SK-N-SH treated with all-trans-retinoic acid at 6 μM for 48 hours (cell line): ENCODE measurements around the gene SFMBT2.

Source experiments
- ATAC-seq: fragments of 200-7000 bp; cut with Tn5 transposase; 3 replicates; pipeline ENCODE4 v1.9.1; 2020; ENCODE audit warnings: mild to moderate bottlenecking, moderate library complexity
- ARNTL ChIP-seq: fragments of 450-650 bp; formaldehyde crosslinking; IDR thresholded peaks from 2 replicates; pipeline ENCODE4 v1.5.0; 2020; ENCODE audit warnings: low read depth, mild to moderate bottlenecking, moderate library complexity, borderline replicate concordance
- BACH2 ChIP-seq: fragments of 250-450 bp; sonication (Bioruptor Pico); IDR thresholded peaks from 2 replicates; pipeline ENCODE4 v1.9.0; 2021; ENCODE audit warnings: mild to moderate bottlenecking, borderline replicate concordance
- CSDC2 ChIP-seq: fragments of 250-450 bp; sonication (Bioruptor Pico); IDR thresholded peaks from 2 replicates; pipeline ENCODE4 v1.5.0; 2020; ENCODE audit warnings: mild to moderate bottlenecking, moderate library complexity
- CSRNP3 ChIP-seq: fragments of 250-450 bp; sonication (Bioruptor Pico); IDR thresholded peaks from 2 replicates; pipeline ENCODE4 v1.5.1; 2021; ENCODE audit warnings: mild to moderate bottlenecking, moderate library complexity
- ESRRG ChIP-seq: fragments of 250-450 bp; sonication (Bioruptor Pico); IDR thresholded peaks from 2 replicates; pipeline ENCODE4 v1.6.1; 2021; ENCODE audit warnings: mild to moderate bottlenecking
- GLIS3 ChIP-seq: fragments of 250-450 bp; sonication (Bioruptor Pico); IDR thresholded peaks from 2 replicates; pipeline ENCODE4 v1.5.0; 2020; ENCODE audit warnings: mild to moderate bottlenecking, moderate library complexity
- ISL1 ChIP-seq: fragments of 250-450 bp; sonication (Bioruptor Pico); IDR thresholded peaks from 2 replicates; pipeline ENCODE4 v2.1.2; 2022; ENCODE audit warnings: mild to moderate bottlenecking, moderate library complexity
- PATZ1 ChIP-seq: fragments of 250-450 bp; sonication (Bioruptor Pico); IDR thresholded peaks from 2 replicates; pipeline ENCODE4 v1.8.0; 2020; ENCODE audit warnings: mild to moderate bottlenecking, moderate library complexity, borderline replicate concordance
- POU6F1 ChIP-seq: fragments of 250-450 bp; sonication (Bioruptor Pico); IDR thresholded peaks from 2 replicates; pipeline ENCODE4 v1.8.0; 2021; ENCODE audit warnings: low read depth, mild to moderate bottlenecking, moderate library complexity, borderline replicate concordance
- PPARA ChIP-seq: fragments of 250-450 bp; sonication (Bioruptor Pico); IDR thresholded peaks from 2 replicates; pipeline ENCODE4 v1.5.0; 2020; ENCODE audit warnings: mild to moderate bottlenecking, borderline replicate concordance
- RARB ChIP-seq: fragments of 250-450 bp; sonication (Bioruptor Pico); IDR thresholded peaks from 2 replicates; pipeline ENCODE4 v1.8.0; 2021; ENCODE audit warnings: mild to moderate bottlenecking, moderate library complexity
- SNAI2 ChIP-seq: fragments of 250-450 bp; sonication (Bioruptor Pico); IDR thresholded peaks from 2 replicates; pipeline ENCODE4 v1.5.0; 2020; ENCODE audit warnings: mild to moderate bottlenecking, moderate library complexity
- TCF4 ChIP-seq: fragments of 250-450 bp; sonication (Bioruptor Pico); IDR thresholded peaks from 2 replicates; pipeline ENCODE4 v1.8.0; 2021; ENCODE audit warnings: mild to moderate bottlenecking, moderate library complexity, borderline replicate concordance
- TOX ChIP-seq: fragments of 250-450 bp; sonication (Bioruptor Pico); IDR thresholded peaks from 2 replicates; pipeline ENCODE4 v1.8.0; 2021; ENCODE audit warnings: mild to moderate bottlenecking, moderate library complexity, borderline replicate concordance
- ZC3H10 ChIP-seq: fragments of 250-450 bp; sonication (Bioruptor Pico); IDR thresholded peaks from 2 replicates; pipeline ENCODE4 v1.5.1; 2021; ENCODE audit warnings: mild to moderate bottlenecking, moderate library complexity
- ZFP3 ChIP-seq: fragments of 250-450 bp; sonication (Bioruptor Pico); IDR thresholded peaks from 2 replicates; pipeline ENCODE4 v1.5.0; 2020; ENCODE audit warnings: mild to moderate bottlenecking, moderate library complexity
- ZFP30 ChIP-seq: fragments of 450-650 bp; formaldehyde crosslinking; IDR thresholded peaks from 2 replicates; pipeline ENCODE4 v1.5.0; 2022; ENCODE audit warnings: mild to moderate bottlenecking, moderate library complexity
- ZNF565 ChIP-seq: fragments of 450-650 bp; formaldehyde crosslinking; conservative IDR thresholded peaks from 2 replicates; pipeline ENCODE4 v1.5.0; 2020; ENCODE audit warnings: low read depth, mild to moderate bottlenecking, moderate library complexity
- ZNF70 ChIP-seq: fragments of 450-650 bp; formaldehyde crosslinking; IDR thresholded peaks from 2 replicates; pipeline ENCODE4 v1.5.0; 2020; ENCODE audit warnings: mild to moderate bottlenecking, moderate library complexity
- ZNF8 ChIP-seq: fragments of 450-650 bp; formaldehyde crosslinking; IDR thresholded peaks from 2 replicates; pipeline ENCODE4 v1.5.0; 2020; ENCODE audit warnings: mild to moderate bottlenecking, moderate library complexity

SFMBT2 gene

GRCh38 chr10:7274293-7274692 is 136.5 kb downstream of the SFMBT2 start:
- TF ChIP-seq POU6F1 (no peak), TCF4 (peak; percentile 36; the same call in 1 of the 2 replicates), ZNF70 (no peak)
- no peak for ATAC-seq

GRCh38 chr10:7272008-7272407 is 138.8 kb downstream of the SFMBT2 start:
- ATAC-seq, result no peak
- TF ChIP-seq ISL1, result no peak
- no peak for TF ChIP-seq ZNF8 (CRISPR knock-in tag)
- no peak for TF ChIP-seq CSDC2 (CRISPR knock-in tag)
- TF ChIP-seq GLIS3 (CRISPR knock-in tag), result no peak
- no peak for TF ChIP-seq ESRRG
- TF ChIP-seq POU6F1, result no peak
- no peak for TF ChIP-seq ZFP30 (CRISPR knock-in tag)
- no peak for TF ChIP-seq ZFP3 (CRISPR knock-in tag)
- TF ChIP-seq TCF4, result no peak
- TF ChIP-seq PPARA, result no peak
- TF ChIP-seq RARB (CRISPR knock-in tag), result no peak
- TF ChIP-seq, all 23 proteins: peak for 0

- TF ChIP-seq RARB (CRISPR knock-in tag) (no peak), ZNF565 (CRISPR knock-in tag) (no peak), ISL1 (no peak), TOX (CRISPR knock-in tag) (no peak), TCF4 (no peak), ZNF8 (CRISPR knock-in tag) (no peak), PATZ1 (CRISPR knock-in tag) (no peak), ZNF70 (no peak), BACH2 (CRISPR knock-in tag) (no peak), ZFP3 (CRISPR knock-in tag) (no peak), ZFP30 (CRISPR knock-in tag) (no peak), ZC3H10 (CRISPR knock-in tag) (no peak)
- TF ChIP-seq, all 23 proteins: peak for 0
- ATAC-seq, result no peak
These were observed 140.8 kb downstream of the SFMBT2 start for GRCh38 chr10:7269988-7270387.

- no peak for ATAC-seq
- TF ChIP-seq CSDC2 (CRISPR knock-in tag), result no peak
These were observed 143.7 kb downstream of the SFMBT2 start for GRCh38 chr10:7267142-7267541.

- ATAC-seq, result no peak
- TF ChIP-seq ZFP30 (CRISPR knock-in tag) (no peak), ISL1 (no peak), ZNF565 (CRISPR knock-in tag) (no peak), ZNF70 (no peak), ESRRG (no peak), ZC3H10 (CRISPR knock-in tag) (no peak), ZNF8 (CRISPR knock-in tag) (no peak), PATZ1 (CRISPR knock-in tag) (no peak), CSRNP3 (no peak), RARB (CRISPR knock-in tag) (no peak), TOX (CRISPR knock-in tag) (no peak), PPARA (no peak), ARNTL (CRISPR knock-in tag) (no peak), TCF4 (no peak), GLIS3 (CRISPR knock-in tag) (no peak), SNAI2 (CRISPR knock-in tag) (no peak)
These were observed 145.3 kb downstream of the SFMBT2 start for GRCh38 chr10:7265396-7266123.
